ENCODE data around the gene OR2H1. TPM values are rescaled to one million over a fixed set of nuclear protein-coding genes. Genes with fewer than 3 reads are reported as not detected.

OR2H1 gene
- total RNA-seq, 2 donors from 2014 or later: not detected

DNA sequence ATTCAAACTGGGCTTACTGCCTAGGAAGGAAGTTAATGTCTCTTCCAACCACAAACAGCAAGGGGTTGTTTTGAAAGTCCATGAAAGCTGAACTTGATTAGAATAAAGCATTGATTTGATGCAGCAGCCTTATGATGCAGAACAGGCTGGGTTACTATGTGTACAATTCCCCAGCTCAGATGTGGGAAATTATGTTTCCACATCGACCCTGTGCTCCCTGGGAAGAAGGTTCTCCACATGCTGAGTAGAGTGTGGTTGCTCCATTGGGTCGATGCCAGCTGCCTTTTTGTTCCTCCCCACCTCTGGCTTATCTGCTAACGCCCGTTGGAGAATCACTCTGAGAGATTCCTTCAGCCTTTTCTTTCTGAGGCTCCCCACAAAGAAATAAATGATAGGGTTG lies 29.6 kb downstream of the OR2H1 start:
- WGBS, 2 experiments (ENCODE audit: insufficient coverage in 1 of 2, insufficient read length in 1 of 2): 88 to 100% methylated on average over 1 to 4 of the region's 4 CpGs
- Histone ChIP-seq H3K36me3 (ENCODE audit: control insufficient read depth, insufficient read depth, low read length) (no peaks in the 10 kb centered on the region), H3K4me1 (ENCODE audit: control insufficient read depth, insufficient read depth, low read length) (no peaks in the 10 kb centered on the region), H3K9ac (ENCODE audit: extremely low read depth, low read length, poor library complexity, severe bottlenecking) (no peak overlapping the region), H3K27ac (ENCODE audit: low read depth, low read length) (no peak overlapping the region), H3K4me3 (ENCODE audit: low read length) (no peak overlapping the region), H3K9me3 (ENCODE audit: control insufficient read depth, low read length) (peaks cover 6% of the 10 kb centered on the region), H3K27me3 (ENCODE audit: control insufficient read depth, insufficient read depth, low read length, poor library complexity, severe bottlenecking) (no peaks in the 10 kb centered on the region)
- Mint-ChIP-seq H3K27ac (no peak overlapping the region), H3K4me3 (no peak overlapping the region), H3K4me1 (no peaks in the 10 kb centered on the region), H3K36me3 (ENCODE audit: low read depth) (no peaks in the 10 kb centered on the region), H3K9me3 (peaks cover 1% of the 10 kb centered on the region), H3K27me3 (ENCODE audit: insufficient read depth) (no peaks in the 10 kb centered on the region)
- no peak for DNase-seq
- TF ChIP-seq, protein P1, sequence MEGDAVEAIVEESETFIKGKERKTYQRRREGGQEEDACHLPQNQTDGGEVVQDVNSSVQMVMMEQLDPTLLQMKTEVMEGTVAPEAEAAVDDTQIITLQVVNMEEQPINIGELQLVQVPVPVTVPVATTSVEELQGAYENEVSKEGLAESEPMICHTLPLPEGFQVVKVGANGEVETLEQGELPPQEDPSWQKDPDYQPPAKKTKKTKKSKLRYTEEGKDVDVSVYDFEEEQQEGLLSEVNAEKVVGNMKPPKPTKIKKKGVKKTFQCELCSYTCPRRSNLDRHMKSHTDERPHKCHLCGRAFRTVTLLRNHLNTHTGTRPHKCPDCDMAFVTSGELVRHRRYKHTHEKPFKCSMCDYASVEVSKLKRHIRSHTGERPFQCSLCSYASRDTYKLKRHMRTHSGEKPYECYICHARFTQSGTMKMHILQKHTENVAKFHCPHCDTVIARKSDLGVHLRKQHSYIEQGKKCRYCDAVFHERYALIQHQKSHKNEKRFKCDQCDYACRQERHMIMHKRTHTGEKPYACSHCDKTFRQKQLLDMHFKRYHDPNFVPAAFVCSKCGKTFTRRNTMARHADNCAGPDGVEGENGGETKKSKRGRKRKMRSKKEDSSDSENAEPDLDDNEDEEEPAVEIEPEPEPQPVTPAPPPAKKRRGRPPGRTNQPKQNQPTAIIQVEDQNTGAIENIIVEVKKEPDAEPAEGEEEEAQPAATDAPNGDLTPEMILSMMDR (conservative IDR thresholded peaks at IDR 0.05): no peak

DNA sequence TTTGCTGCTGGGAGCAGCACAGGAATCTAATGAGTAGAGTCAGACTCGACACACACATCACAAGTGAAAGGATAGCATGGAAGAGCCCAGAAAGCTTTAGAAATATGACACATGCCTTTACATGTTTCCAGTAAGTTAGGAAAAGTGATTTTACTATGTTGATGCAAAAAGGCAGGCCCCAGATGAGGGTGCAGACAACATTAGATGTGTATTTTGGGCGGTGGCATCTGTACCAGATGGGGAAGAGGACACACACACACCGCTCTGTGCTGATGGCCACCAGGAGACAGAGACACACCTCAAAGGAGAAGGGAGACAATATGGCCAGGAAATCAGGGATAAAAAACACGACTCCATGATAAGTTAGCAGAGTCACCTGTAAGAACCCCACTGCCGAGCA lies 30.2 kb downstream of the OR2H1 start:
- Histone ChIP-seq H3K9me3 (ENCODE audit: control insufficient read depth, low read length) (peaks cover 8% of the 10 kb centered on the region), H3K36me3 (ENCODE audit: control insufficient read depth, insufficient read depth, low read length) (no peaks in the 10 kb centered on the region), H3K27ac (ENCODE audit: low read depth, low read length) (no peak overlapping the region), H3K9ac (ENCODE audit: extremely low read depth, low read length, poor library complexity, severe bottlenecking) (no peak overlapping the region), H3K4me1 (ENCODE audit: control insufficient read depth, insufficient read depth, low read length) (no peaks in the 10 kb centered on the region), H3K4me3 (ENCODE audit: low read length) (no peak overlapping the region), H3K27me3 (ENCODE audit: control insufficient read depth, insufficient read depth, low read length, poor library complexity, severe bottlenecking) (no peaks in the 10 kb centered on the region)
- H3K27ac Mint-ChIP-seq: no peak overlapping the region
- no peaks in the 10 kb centered on the region for H3K9me3 Mint-ChIP-seq
- no peak overlapping the region for H3K4me3 Mint-ChIP-seq
- DNase-seq: no peak
- no peaks in the 10 kb centered on the region for H3K27me3 Mint-ChIP-seq (ENCODE audit: insufficient read depth)
- H3K36me3 Mint-ChIP-seq (ENCODE audit: low read depth): no peaks in the 10 kb centered on the region
- 91 to 96% methylated on average over 4 to 5 of the region's 5 CpGs for WGBS, 2 experiments (ENCODE audit: insufficient coverage in 1 of 2, insufficient read length in 1 of 2)
- no peaks in the 10 kb centered on the region for H3K4me1 Mint-ChIP-seq
- TF ChIP-seq, protein P1 (conservative IDR thresholded peaks at IDR 0.05): no peak

DNA sequence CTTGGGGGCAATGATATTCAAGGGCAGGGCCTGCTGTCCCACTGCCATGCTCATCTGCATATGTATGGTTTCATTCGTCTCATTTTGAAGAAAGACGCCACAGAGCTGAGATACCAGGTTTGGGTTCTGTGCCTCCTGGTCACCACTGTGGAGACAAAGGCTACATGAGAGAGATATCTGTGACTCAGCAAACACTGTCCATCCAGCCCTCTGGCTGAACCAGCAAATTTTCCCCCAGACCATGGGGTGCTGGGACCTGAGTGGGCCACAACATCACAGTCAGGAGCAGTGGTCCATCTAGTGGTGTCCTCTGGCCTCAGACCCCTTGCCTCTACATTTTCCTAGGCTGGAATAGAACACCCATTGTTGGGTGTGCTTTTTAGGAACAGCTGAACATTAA lies 30.7 kb downstream of the OR2H1 start, which contains the start of gene MAS1L:
MAS1L (minus strand) TSS at position 297 of the 400 bp plus-strand sequence; CDS start at position 243, 54 bp downstream.
- H3K4me1 Mint-ChIP-seq: no peaks in the 10 kb centered on the region
- no peaks in the 10 kb centered on the region for H3K36me3 Mint-ChIP-seq (ENCODE audit: low read depth)
- H3K27me3 Mint-ChIP-seq (ENCODE audit: insufficient read depth): no peaks in the 10 kb centered on the region
- Histone ChIP-seq H3K4me1 (ENCODE audit: control insufficient read depth, insufficient read depth, low read length) (no peaks in the 10 kb centered on the region), H3K4me3 (ENCODE audit: low read length) (no peak within 1 kb of the TSS), H3K36me3 (ENCODE audit: control insufficient read depth, insufficient read depth, low read length) (no peaks in the 10 kb centered on the region), H3K9ac (ENCODE audit: extremely low read depth, low read length, poor library complexity, severe bottlenecking) (no peak within 1 kb of the TSS), H3K27me3 (ENCODE audit: control insufficient read depth, insufficient read depth, low read length, poor library complexity, severe bottlenecking) (no peaks in the 10 kb centered on the region), H3K27ac (ENCODE audit: low read depth, low read length) (no peak within 1 kb of the TSS), H3K9me3 (ENCODE audit: control insufficient read depth, low read length) (peaks cover 8% of the 10 kb centered on the region)
- TF ChIP-seq, protein P1 (conservative IDR thresholded peaks at IDR 0.05): no peak
- no peak for DNase-seq
- whole genome bisulfite sequencing, 2 experiments (ENCODE audit: insufficient coverage in 1 of 2, insufficient read length in 1 of 2): 84 to 94% methylated on average over 2 of the region's 2 CpGs
- no peaks in the 10 kb centered on the region for H3K9me3 Mint-ChIP-seq
- no peak within 1 kb of the TSS for H3K4me3 Mint-ChIP-seq
- no peak within 1 kb of the TSS for H3K27ac Mint-ChIP-seq
